ENCODE results near the gene LMF1.

GRCh38 chr16:968620-969019, 2.2 kb downstream of the LMF1 start:
- TF ChIP-seq, protein P1, sequence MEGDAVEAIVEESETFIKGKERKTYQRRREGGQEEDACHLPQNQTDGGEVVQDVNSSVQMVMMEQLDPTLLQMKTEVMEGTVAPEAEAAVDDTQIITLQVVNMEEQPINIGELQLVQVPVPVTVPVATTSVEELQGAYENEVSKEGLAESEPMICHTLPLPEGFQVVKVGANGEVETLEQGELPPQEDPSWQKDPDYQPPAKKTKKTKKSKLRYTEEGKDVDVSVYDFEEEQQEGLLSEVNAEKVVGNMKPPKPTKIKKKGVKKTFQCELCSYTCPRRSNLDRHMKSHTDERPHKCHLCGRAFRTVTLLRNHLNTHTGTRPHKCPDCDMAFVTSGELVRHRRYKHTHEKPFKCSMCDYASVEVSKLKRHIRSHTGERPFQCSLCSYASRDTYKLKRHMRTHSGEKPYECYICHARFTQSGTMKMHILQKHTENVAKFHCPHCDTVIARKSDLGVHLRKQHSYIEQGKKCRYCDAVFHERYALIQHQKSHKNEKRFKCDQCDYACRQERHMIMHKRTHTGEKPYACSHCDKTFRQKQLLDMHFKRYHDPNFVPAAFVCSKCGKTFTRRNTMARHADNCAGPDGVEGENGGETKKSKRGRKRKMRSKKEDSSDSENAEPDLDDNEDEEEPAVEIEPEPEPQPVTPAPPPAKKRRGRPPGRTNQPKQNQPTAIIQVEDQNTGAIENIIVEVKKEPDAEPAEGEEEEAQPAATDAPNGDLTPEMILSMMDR (IDR thresholded peaks at IDR 0.05) = no peak
- TF ChIP-seq EP300 (IDR thresholded peaks at IDR 0.05) (no peak), POLR2A (IDR thresholded peaks at IDR 0.05) (no peak)

All from upper lobe of left lung (tissue), 4 donors.